Progenitor cell of endocrine pancreas (in vitro differentiated cells): Measurements from ENCODE around the gene RASAL2. TPM values are rescaled to one million over a fixed set of nuclear protein-coding genes. Genes with fewer than 3 reads are reported as not detected.
"Not testable (repeated sequence)": the region's sequence is repeated elsewhere in the genome, so short reads cannot be mapped to it uniquely, and the experiment has no call there.

Experiments used
- DNase-seq: peaks from one replicate; pipeline ENCODE4 v3.0.0; 2021; ENCODE audit warnings: low spot score; ENCODE audit not compliant: unreplicated experiment
- H3K27ac Mint-ChIP-seq: 2 replicates; pipeline ENCODE4 v1.8.0; 2021; ENCODE audit warnings: mild to moderate bottlenecking, moderate library complexity, mixed read lengths
- H3K27me3 Mint-ChIP-seq: 2 replicates; pipeline ENCODE4 v1.8.0; 2021; ENCODE audit warnings: mixed read lengths
- H3K36me3 Mint-ChIP-seq: 2 replicates; pipeline ENCODE4 v1.8.0; 2022; ENCODE audit warnings: mixed read lengths; ENCODE audit not compliant: insufficient read depth
- H3K4me1 Mint-ChIP-seq: 2 replicates; pipeline ENCODE4 v1.8.0; 2021; ENCODE audit warnings: low read depth, mixed read lengths
- H3K4me3 Mint-ChIP-seq: 2 replicates; pipeline ENCODE4 v1.8.0; 2021; ENCODE audit warnings: low read depth, mild to moderate bottlenecking, moderate library complexity, mixed read lengths
- H3K9me3 Mint-ChIP-seq: 2 replicates; pipeline ENCODE4 v1.8.0; 2021; ENCODE audit warnings: low read depth, mixed read lengths
- total RNA-seq: library from RNA; stranded (reverse); gene quantifications from 2 replicates; pipeline ENCODE4 v1.2.1, GENCODE V29; 2021
- TF ChIP-seq, protein P1 (sequence below): fragments of 200-600 bp; sonication (generic); IDR thresholded peaks from one replicate; pipeline ENCODE4 v1.5.0; 2021; ENCODE audit warnings: antibody characterized with exemption, mild to moderate bottlenecking; ENCODE audit not compliant: unreplicated experiment

RASAL2 gene
- total RNA-seq, 1 donor from 2014 or later, result 28.5 TPM

- TF ChIP-seq, protein P1, sequence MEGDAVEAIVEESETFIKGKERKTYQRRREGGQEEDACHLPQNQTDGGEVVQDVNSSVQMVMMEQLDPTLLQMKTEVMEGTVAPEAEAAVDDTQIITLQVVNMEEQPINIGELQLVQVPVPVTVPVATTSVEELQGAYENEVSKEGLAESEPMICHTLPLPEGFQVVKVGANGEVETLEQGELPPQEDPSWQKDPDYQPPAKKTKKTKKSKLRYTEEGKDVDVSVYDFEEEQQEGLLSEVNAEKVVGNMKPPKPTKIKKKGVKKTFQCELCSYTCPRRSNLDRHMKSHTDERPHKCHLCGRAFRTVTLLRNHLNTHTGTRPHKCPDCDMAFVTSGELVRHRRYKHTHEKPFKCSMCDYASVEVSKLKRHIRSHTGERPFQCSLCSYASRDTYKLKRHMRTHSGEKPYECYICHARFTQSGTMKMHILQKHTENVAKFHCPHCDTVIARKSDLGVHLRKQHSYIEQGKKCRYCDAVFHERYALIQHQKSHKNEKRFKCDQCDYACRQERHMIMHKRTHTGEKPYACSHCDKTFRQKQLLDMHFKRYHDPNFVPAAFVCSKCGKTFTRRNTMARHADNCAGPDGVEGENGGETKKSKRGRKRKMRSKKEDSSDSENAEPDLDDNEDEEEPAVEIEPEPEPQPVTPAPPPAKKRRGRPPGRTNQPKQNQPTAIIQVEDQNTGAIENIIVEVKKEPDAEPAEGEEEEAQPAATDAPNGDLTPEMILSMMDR, result no peak
- Mint-ChIP-seq H3K27ac (no peak overlapping the region), H3K9me3 (no peaks in the 10 kb centered on the region), H3K4me1 (peaks cover 8% of the 10 kb centered on the region), H3K27me3 (peaks cover 9% of the 10 kb centered on the region), H3K4me3 (no peak overlapping the region), H3K36me3 (no peaks in the 10 kb centered on the region)
- DNase-seq, result no peak
Measured at GRCh38 chr1:178502330-178502714, 408.4 kb downstream of the RASAL2 start.

GRCh38 chr1:178502856-178503255 lies 409.0 kb downstream of the RASAL2 start:
- DNase-seq, result no peak
- TF ChIP-seq, protein P1, result no peak

DNA sequence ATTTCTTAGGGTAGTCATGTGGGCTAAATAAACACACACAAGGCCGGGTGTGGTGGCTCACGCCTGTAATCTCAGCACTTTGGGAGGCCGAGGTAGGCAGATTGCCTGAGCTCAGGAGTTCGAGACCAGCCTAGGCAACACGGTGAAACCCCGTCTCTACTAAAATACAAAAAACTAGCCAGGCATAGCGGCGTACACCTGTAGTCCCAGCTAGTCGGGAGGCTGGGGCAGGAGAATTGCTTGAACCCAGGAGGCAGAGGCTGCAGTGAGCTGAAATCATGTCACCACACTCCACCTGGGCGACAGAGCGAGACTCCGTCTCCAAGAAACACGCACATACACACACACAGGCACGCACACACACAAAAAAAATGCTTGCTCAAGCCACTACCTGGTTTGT lies 409.4 kb downstream of the RASAL2 start:
- H3K27me3 Mint-ChIP-seq, H3K4me3 Mint-ChIP-seq, H3K9me3 Mint-ChIP-seq, H3K4me1 Mint-ChIP-seq, H3K27ac Mint-ChIP-seq, H3K36me3 Mint-ChIP-seq, DNase-seq: not testable (repeated sequence)

More at GRCh38 chr1:178502856-178503255, 409.0 kb downstream of the RASAL2 start:
- peaks cover 6% of the 10 kb centered on the region for H3K27me3 Mint-ChIP-seq
- H3K27ac Mint-ChIP-seq, result no peak overlapping the region
- H3K9me3 Mint-ChIP-seq, result no peaks in the 10 kb centered on the region
- H3K4me3 Mint-ChIP-seq, result no peak overlapping the region
- H3K4me1 Mint-ChIP-seq, result peaks cover 8% of the 10 kb centered on the region
- H3K36me3 Mint-ChIP-seq, result no peaks in the 10 kb centered on the region

- no peaks in the 10 kb centered on the region for H3K36me3 Mint-ChIP-seq
Measured at GRCh38 chr1:178503849-178504248, 409.9 kb downstream of the RASAL2 start.

DNA sequence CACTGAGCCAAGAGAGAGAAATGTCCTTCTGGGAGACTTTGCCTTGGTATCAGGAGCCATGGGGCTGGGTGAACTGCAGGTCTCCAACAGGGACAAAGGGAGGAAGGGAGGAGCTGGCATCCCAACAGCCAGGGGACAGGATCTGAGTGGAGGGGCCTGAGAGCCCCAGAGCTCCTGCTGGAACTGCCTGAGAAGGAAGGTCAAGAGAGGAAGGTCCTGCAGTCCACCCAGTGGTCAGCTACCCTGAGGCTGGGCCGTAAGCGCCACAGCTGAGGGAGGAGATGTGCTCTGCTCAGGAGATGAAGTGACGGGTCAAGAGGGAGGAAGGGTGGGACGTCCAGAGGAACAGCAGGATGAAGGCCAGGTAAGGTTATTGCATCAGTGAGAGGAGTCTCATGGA lies 410.4 kb downstream of the RASAL2 start:
- Mint-ChIP-seq H3K9me3 (no peaks in the 10 kb centered on the region), H3K27ac (no peak overlapping the region), H3K4me3 (no peak overlapping the region), H3K4me1 (peaks cover 8% of the 10 kb centered on the region), H3K27me3 (peaks cover 6% of the 10 kb centered on the region), H3K36me3 (no peaks in the 10 kb centered on the region)
- TF ChIP-seq, protein P1, result no peak
- no peak for DNase-seq

More at GRCh38 chr1:178503849-178504248, 409.9 kb downstream of the RASAL2 start:
- Mint-ChIP-seq H3K9me3 (no peaks in the 10 kb centered on the region), H3K4me3 (no peak overlapping the region), H3K27ac (no peak overlapping the region), H3K27me3 (peaks cover 6% of the 10 kb centered on the region), H3K4me1 (peaks cover 8% of the 10 kb centered on the region)
- no peak for DNase-seq
- TF ChIP-seq, protein P1, result no peak

GRCh38 chr1:178506177-178506576 lies 412.3 kb downstream of the RASAL2 start:
- Mint-ChIP-seq H3K27ac (no peak overlapping the region), H3K36me3 (no peaks in the 10 kb centered on the region), H3K27me3 (peaks cover 6% of the 10 kb centered on the region), H3K4me3 (no peak overlapping the region), H3K9me3 (no peaks in the 10 kb centered on the region), H3K4me1 (peaks cover 8% of the 10 kb centered on the region)
- TF ChIP-seq, protein P1, result no peak
- DNase-seq, result no peak
